Common myeloid progenitor, CD34-positive (primary cell): Measurements from ENCODE around the gene WWOX.

Experiments used
- CTCF ChIA-PET: fragments of 350-600 bp; sonication (Branson Sonifier 250); formaldehyde crosslinking; loops from one replicate; lab custom pipeline; 2021; ENCODE audit warnings: antibody characterized with exemption; lab: Charles Lee
- POLR2A ChIA-PET: fragments of 350-600 bp; sonication (Branson Sonifier 250); formaldehyde crosslinking; loops from one replicate; lab custom pipeline; 2021; ENCODE audit warnings: antibody characterized with exemption; lab: Charles Lee
- DNase-seq, 3 donors: peaks; one replicate each; pipeline versions ENCODE4 v3.0.0 to v3.0.0-alpha.2; 2013
- H3K27ac ChIP-seq, 2 experiments: 1 replicate in 1 of 2; 2 replicates in 1 of 2; pipeline ENCODE4 v1.7.0; 2013; ENCODE audit warnings: inconsistent platforms in 2 of 2, low read length in 2 of 2, mild to moderate bottlenecking in 2 of 2, low read depth in 1 of 2, moderate library complexity in 1 of 2; ENCODE audit not compliant: severe bottlenecking in 2 of 2, insufficient read depth in 1 of 2, poor library complexity in 1 of 2
- H3K27me3 ChIP-seq, 5 experiments: replicated peaks in 2 of 5; 1 replicate in 3 of 5; 2 replicates in 2 of 5; pipeline versions ENCODE4 v1.6.1 to v1.7.0; 2013; ENCODE audit warnings: low read length in 4 of 5, mild to moderate bottlenecking in 2 of 5, moderate library complexity in 2 of 5, inconsistent platforms in 1 of 5; ENCODE audit not compliant: insufficient read depth in 5 of 5, control insufficient read depth in 4 of 5
- H3K36me3 ChIP-seq, 4 experiments: 1 replicate in 2 of 4; 2 replicates in 2 of 4; pipeline versions ENCODE4 v1.6.1 to v1.7.0; 2013; ENCODE audit warnings: low read length in 3 of 4, control low read depth in 1 of 4, mild to moderate bottlenecking in 1 of 4; ENCODE audit not compliant: control insufficient read depth in 4 of 4, insufficient read depth in 4 of 4
- H3K4me1 ChIP-seq, 4 experiments: 1 replicate in 3 of 4; 2 replicates in 1 of 4; pipeline versions ENCODE4 v1.6.1 to v1.7.1; 2013; ENCODE audit warnings: low read length in 3 of 4, mild to moderate bottlenecking in 3 of 4, control low read depth in 1 of 4, inconsistent platforms in 1 of 4, moderate library complexity in 1 of 4; ENCODE audit not compliant: control insufficient read depth in 4 of 4, insufficient read depth in 4 of 4; ENCODE audit errors: control extremely low read depth in 1 of 4
- H3K4me3 ChIP-seq, 7 experiments: 1 replicate in 4 of 7; 2 replicates in 3 of 7; pipeline versions ENCODE4 v1.5.1 to v1.7.0; 2013; ENCODE audit warnings: mild to moderate bottlenecking in 7 of 7, low read length in 6 of 7, moderate library complexity in 6 of 7, inconsistent platforms in 2 of 7, low read depth in 2 of 7, control low read depth in 1 of 7; ENCODE audit not compliant: insufficient read depth in 4 of 7, control insufficient read depth in 1 of 7; ENCODE audit errors: extremely low read depth in 1 of 7
- H3K9me3 ChIP-seq, 5 experiments: 1 replicate in 4 of 5; 2 replicates in 1 of 5; pipeline versions ENCODE4 v1.6.1 to v1.7.1; 2013; ENCODE audit warnings: low read length in 4 of 5, mild to moderate bottlenecking in 2 of 5, inconsistent platforms in 1 of 5, low read depth in 1 of 5, moderate library complexity in 1 of 5; ENCODE audit not compliant: control insufficient read depth in 4 of 5, insufficient read depth in 2 of 5; ENCODE audit errors: control extremely low read depth in 1 of 5
- WGBS: methylation state at CpG from one replicate; pipeline ENCODE4 v1.1.5; 2013; ENCODE audit not compliant: insufficient coverage; 5-methylcytosine and 5-hydroxymethylcytosine counted together

The WWOX gene

DNA sequence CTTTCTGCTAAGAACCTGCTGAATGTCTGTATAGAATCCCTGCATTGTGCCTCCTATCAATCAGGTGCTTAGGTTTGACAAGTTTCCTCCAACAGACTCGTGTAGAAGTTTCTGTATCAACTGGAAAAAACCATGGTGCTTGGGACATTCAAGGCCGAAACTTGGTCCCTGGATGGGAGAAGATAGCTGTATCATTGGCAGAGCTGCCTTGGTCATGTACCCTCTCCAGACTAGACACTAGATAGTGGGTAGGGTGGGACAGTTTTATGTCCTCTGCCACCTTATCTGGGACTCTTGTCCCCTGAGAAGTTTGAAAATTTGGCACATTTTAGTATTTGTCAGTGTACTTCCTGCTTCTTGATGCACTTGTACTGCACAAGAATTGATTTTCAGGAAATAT is 520.8 kb downstream of the WWOX start:
- Histone ChIP-seq H3K36me3 (no peaks in the 10 kb centered on the region), H3K4me1 (peaks cover 0 to 3% (median 0%) of the 10 kb centered on the region in 4 experiments), H3K4me3 (no peak overlapping the region), H3K27me3 (no peaks in the 10 kb centered on the region), H3K27ac (no peak overlapping the region), H3K9me3 (peaks cover 1 to 6% (median 4%) of the 10 kb centered on the region in 5 experiments)
- ChIA-PET CTCF (no interaction called here), POLR2A (no interaction called here)
- WGBS, result no CpG with 5 or more reads among the region's 2 CpGs
- no peak for DNase-seq

DNA sequence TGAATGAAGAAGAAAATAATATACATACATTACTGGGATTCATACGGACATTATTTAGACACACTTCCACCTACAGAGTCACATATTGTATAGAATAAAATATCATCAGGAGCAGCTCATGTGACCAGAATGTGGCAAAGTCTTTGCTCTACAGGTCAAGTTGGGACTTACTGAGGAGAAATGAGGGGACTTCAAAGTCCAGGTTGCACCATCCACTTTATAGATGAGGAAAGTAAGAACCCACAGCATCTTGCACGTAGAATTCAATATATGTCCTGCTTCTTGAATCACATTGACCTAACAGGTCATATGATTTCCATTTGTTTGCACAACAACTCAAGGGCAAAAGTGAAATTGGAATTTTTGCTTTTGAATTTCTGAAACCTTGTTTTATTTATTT is 524.3 kb downstream of the WWOX start:
- CTCF ChIA-PET, result interaction anchor here (1.1 kb wide), 1 partner anchor 72 kb away, joined by 3 read pairs; no protein-coding TSS in a partner anchor
- no peaks in the 10 kb centered on the region for H3K27me3 ChIP-seq
- no peaks in the 10 kb centered on the region for H3K4me1 ChIP-seq
- no peaks in the 10 kb centered on the region for H3K36me3 ChIP-seq
- POLR2A ChIA-PET, result no interaction called here
- WGBS, result 86% methylated on average over 1 of the region's 2 CpGs
- no peak overlapping the region for H3K4me3 ChIP-seq
- no peak for DNase-seq
- no peak overlapping the region for H3K27ac ChIP-seq
- peaks cover 0 to 6% (median 4%) of the 10 kb centered on the region in 5 experiments for H3K9me3 ChIP-seq

DNA sequence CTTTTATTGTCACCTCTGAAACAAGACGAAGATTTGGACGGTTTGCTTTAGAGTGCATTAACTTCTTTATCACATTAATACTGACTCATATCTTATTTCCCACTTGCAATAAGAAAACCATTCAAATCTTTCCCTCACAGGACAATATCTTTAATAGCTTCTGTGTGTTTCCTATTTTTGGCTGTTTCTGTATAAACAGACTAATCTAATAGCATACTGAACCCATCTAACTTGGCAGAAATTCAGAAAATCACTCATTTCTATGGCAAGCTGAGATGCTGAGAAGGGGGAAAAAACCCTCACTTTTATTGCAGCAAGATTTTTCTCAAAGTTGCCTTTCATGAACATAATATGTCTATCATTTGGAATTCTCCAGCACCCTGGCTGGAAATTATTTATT is 524.9 kb downstream of the WWOX start:
- peaks cover 2 to 7% (median 5%) of the 10 kb centered on the region in 5 experiments for H3K9me3 ChIP-seq
- no peaks in the 10 kb centered on the region for H3K27me3 ChIP-seq
- no peak overlapping the region for H3K4me3 ChIP-seq
- WGBS, result no CpG with 5 or more reads among the region's 2 CpGs
- DNase-seq, result peak in 2 of 3 donors; percentile 26 to 67
- H3K27ac ChIP-seq, result no peak overlapping the region
- CTCF ChIA-PET, result interaction anchor here (0.7 to 1.1 kb wide), 2 partner anchors 23 to 71 kb away, joined by 3 read pairs; no protein-coding TSS in a partner anchor
- POLR2A ChIA-PET, result no interaction called here
- H3K4me1 ChIP-seq, result no peaks in the 10 kb centered on the region
- H3K36me3 ChIP-seq, result no peaks in the 10 kb centered on the region

DNA sequence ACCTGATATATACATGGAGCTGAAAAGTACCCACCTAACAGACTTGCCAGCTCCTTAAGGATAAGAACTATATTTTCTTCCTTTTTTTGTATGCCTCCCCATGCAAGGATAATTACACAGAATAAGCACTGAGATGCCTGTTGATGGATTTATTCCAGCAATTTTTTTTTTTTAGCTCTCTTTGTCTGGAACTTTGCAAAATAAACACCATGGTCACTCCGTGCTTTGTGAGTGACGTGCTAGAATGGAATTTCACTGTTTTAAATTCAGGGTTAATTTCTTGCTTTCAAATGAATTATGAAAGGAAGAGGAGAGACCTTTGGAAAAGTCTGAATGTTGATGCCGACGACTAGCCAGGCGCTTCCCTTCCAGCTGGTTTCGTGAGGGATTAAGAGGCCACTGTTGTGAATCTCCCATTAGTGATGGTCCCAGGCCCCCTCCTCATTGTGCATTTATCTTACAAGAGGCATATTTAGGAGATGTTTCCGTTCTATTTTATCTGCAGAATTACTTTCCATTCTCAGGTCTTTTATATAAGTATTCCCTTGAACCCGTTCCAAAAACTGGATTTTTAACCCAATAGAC is 529.1 kb downstream of the WWOX start:
- no peak overlapping the region for H3K4me3 ChIP-seq

DNA sequence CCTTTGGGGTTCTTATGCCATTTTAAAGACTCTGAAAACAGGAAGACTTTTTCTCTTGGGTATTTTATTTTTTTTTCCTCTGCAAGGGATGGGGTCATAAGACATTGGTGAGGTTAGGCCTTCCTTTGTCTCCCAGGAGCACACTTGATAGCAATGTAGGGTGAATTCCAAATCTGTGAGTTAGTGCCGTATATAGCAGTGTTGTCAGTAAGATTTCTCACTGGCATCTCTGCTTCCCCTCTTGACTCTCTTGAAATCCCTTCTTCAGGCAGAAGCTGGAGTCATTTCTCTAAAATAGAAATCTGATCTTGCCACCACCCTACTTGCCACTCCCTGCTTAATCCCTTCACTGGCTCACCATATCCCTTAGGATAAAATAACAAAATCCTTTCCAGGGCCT is 529.7 kb downstream of the WWOX start:
- Histone ChIP-seq H3K36me3 (no peaks in the 10 kb centered on the region), H3K9me3 (peaks cover 2 to 20% (median 8%) of the 10 kb centered on the region in 5 experiments), H3K4me3 (no peak overlapping the region), H3K27me3 (no peaks in the 10 kb centered on the region), H3K27ac (no peak overlapping the region), H3K4me1 (no peaks in the 10 kb centered on the region)
- CTCF ChIA-PET, result interaction anchor here (0.6 kb wide), 1 partner anchor 12 kb away, joined by 4 read pairs; no protein-coding TSS in a partner anchor
- no peak for DNase-seq
- no CpG with 5 or more reads among the region's 1 CpG for WGBS
- POLR2A ChIA-PET, result no interaction called here

More for the DNA sequence above, 529.1 kb downstream of the WWOX start:
- peaks cover 2 to 20% (median 8%) of the 10 kb centered on the region in 5 experiments for H3K9me3 ChIP-seq
- H3K27me3 ChIP-seq, result no peaks in the 10 kb centered on the region
- ChIA-PET POLR2A (no interaction called here), CTCF (interaction anchor here (0.7 kb wide), 1 partner anchor 372 kb away, joined by 3 read pairs; no protein-coding TSS in a partner anchor)
- H3K36me3 ChIP-seq, result no peaks in the 10 kb centered on the region
- no peaks in the 10 kb centered on the region for H3K4me1 ChIP-seq
- DNase-seq, result no peak
- H3K27ac ChIP-seq, result no peak overlapping the region
- 100% methylated on average over 7 of the region's 8 CpGs for WGBS

DNA sequence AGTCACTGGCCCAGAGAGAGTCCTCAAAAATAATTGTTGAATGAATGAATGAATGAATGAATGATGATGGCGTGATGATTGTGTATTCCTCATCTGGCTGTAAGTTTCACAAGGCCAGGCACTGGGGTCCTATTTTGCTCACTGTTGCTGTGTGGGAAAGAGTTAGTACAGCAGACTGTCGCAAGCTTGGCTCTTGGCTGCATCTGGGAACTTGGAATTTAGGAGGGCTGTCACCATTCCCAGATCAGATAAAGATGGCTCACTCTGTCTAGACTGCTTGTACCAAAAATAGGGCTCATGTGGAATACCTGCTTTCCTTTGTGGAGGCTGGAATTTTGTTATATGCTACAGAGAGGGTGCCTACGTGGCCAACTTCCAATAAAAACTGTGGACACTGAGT is 530.6 kb downstream of the WWOX start:
- 100% methylated on average over 3 of the region's 3 CpGs for WGBS
- no peak for DNase-seq
- Histone ChIP-seq H3K4me1 (no peaks in the 10 kb centered on the region), H3K9me3 (peaks cover 2 to 20% (median 8%) of the 10 kb centered on the region in 5 experiments), H3K36me3 (no peaks in the 10 kb centered on the region), H3K27me3 (no peaks in the 10 kb centered on the region), H3K4me3 (no peak overlapping the region), H3K27ac (no peak overlapping the region)
- POLR2A ChIA-PET, result no interaction called here
- CTCF ChIA-PET, result no interaction called here

DNA sequence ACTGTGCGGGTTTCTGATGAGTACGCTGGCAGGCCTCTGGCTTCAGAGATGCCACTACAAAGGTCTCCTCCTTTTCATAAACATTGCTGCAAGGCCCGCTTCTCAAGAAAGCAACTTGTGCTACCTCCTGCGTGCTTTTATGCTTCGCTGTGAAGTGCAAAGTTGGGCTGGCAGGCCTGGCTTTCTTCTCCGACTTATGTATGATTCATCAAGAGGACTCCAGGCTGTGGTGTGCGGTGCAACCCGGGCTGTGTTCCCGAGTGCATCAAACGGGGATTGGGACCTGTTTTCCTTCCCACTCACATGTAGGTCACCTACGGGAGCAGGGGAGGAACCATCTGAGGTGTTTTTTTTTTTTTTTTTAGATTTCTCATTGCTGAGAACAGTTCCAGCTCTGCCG is 534.1 kb downstream of the WWOX start:
- no peak for DNase-seq
- Histone ChIP-seq H3K4me3 (no peak overlapping the region), H3K36me3 (no peaks in the 10 kb centered on the region), H3K27ac (no peak overlapping the region), H3K27me3 (no peaks in the 10 kb centered on the region), H3K9me3 (peaks cover 2 to 20% (median 8%) of the 10 kb centered on the region in 5 experiments), H3K4me1 (no peaks in the 10 kb centered on the region)
- ChIA-PET CTCF (interaction anchor here (0.6 to 1.3 kb wide), 2 partner anchors 111 to 155 kb away, joined by 3 to 4 read pairs; no protein-coding TSS in a partner anchor), POLR2A (no interaction called here)
- 89% methylated on average over 9 of the region's 12 CpGs for WGBS
